H1 (cell line): Measurements from ENCODE around the gene AGTR1. TPM values are rescaled to one million over a fixed set of nuclear protein-coding genes. Genes with fewer than 3 reads are reported as not detected.

Source experiments
- CTCF ChIA-PET: fragments of 300-600 bp; sonication (Branson Sonifier 250); formaldehyde crosslinking; loops from one replicate; lab custom pipeline; 2021; ENCODE audit not compliant: partially characterized antibody; lab: Charles Lee
- POLR2A ChIA-PET: fragments of 300-600 bp; sonication (Branson Sonifier 250); formaldehyde crosslinking; loops from one replicate; lab custom pipeline; 2021; ENCODE audit warnings: inconsistent platforms; ENCODE audit not compliant: partially characterized antibody; lab: Charles Lee
- DNase-seq, 2 experiments: peaks; one replicate each; pipeline versions ENCODE4 v3.0.0 to v3.0.0-alpha.2; 2010 to 2022; ENCODE audit warnings: low spot score in 2 of 2, low read depth in 1 of 2, mixed read lengths in 1 of 2
- FAIRE-seq: peaks from 2 replicates; lab custom pipeline; 2011; peaks lifted over from hg19 to GRCh38; lab: Jason Lieb, UNC
- H2AFZ ChIP-seq: 2 replicates; pipeline ENCODE4 v1.8.1; 2012; ENCODE audit warnings: low read length, inconsistent platforms
- H2AK5ac ChIP-seq: 2 replicates; pipeline ENCODE4 v1.6.1; 2013; ENCODE audit warnings: low read depth, low read length
- H2BK120ac ChIP-seq: replicated peaks from 2 replicates; pipeline ENCODE3; 2013; ENCODE audit warnings: low read depth, low read length, inconsistent platforms
- H2BK12ac ChIP-seq: 2 replicates; pipeline ENCODE4 v1.6.1; 2013; ENCODE audit warnings: low read depth, low read length
- H2BK15ac ChIP-seq: 2 replicates; pipeline ENCODE4 v1.6.1; 2013; ENCODE audit warnings: low read length
- H2BK20ac ChIP-seq: 2 replicates; pipeline ENCODE4 v1.6.1; 2013; ENCODE audit warnings: low read length
- H2BK5ac ChIP-seq: 2 replicates; pipeline ENCODE4 v1.6.1; 2013; ENCODE audit warnings: low read depth, low read length
- H3K14ac ChIP-seq: 2 replicates; pipeline ENCODE4 v1.6.1; 2013; ENCODE audit warnings: inconsistent platforms; ENCODE audit not compliant: insufficient read length
- H3K18ac ChIP-seq: 2 replicates; pipeline ENCODE4 v1.6.1; 2013; ENCODE audit warnings: low read length; ENCODE audit errors: extremely low read depth
- H3K23ac ChIP-seq: 2 replicates; pipeline ENCODE4 v1.6.1; 2013; ENCODE audit warnings: inconsistent platforms; ENCODE audit not compliant: insufficient read length
- H3K23me2 ChIP-seq: 2 replicates; pipeline ENCODE4 v1.6.1; 2013; ENCODE audit warnings: low read depth, low read length
- H3K27ac ChIP-seq: 2 replicates; pipeline ENCODE4 v1.6.1; 2011; ENCODE audit warnings: low read depth, low read length, inconsistent platforms
- H3K27me3 ChIP-seq, 4 experiments: replicated peaks in 1 of 4; 1 replicate in 1 of 4; 2 replicates in 3 of 4; pipeline versions ENCODE4 v1.6.1 to v1.8.1; 2011 to 2013; ENCODE audit warnings: low read length in 3 of 4, mild to moderate bottlenecking in 3 of 4, inconsistent platforms in 2 of 4, mixed read lengths in 2 of 4, moderate library complexity in 1 of 4; ENCODE audit not compliant: control insufficient read depth in 3 of 4, insufficient read depth in 3 of 4; ENCODE audit errors: extremely low read depth in 1 of 4
- H3K36me3 ChIP-seq, 4 experiments: 2 replicates each; pipeline versions ENCODE4 v1.6.1 to v1.8.1; 2011 to 2013; ENCODE audit warnings: mild to moderate bottlenecking in 4 of 4, low read length in 3 of 4, moderate library complexity in 2 of 4, control low read depth in 1 of 4, inconsistent platforms in 1 of 4; ENCODE audit not compliant: insufficient read depth in 4 of 4, control insufficient read depth in 2 of 4
- H3K4ac ChIP-seq: replicated peaks from 2 replicates; pipeline ENCODE3; 2013; ENCODE audit warnings: low read length, low read depth, mixed read lengths, inconsistent platforms; ENCODE audit not compliant: insufficient read length
- H3K4me1 ChIP-seq, 4 experiments: replicated peaks in 1 of 4; 1 replicate in 1 of 4; 2 replicates in 3 of 4; pipeline versions ENCODE4 v1.6.1 to v1.8.1; 2011 to 2013; ENCODE audit warnings: low read length in 3 of 4, inconsistent platforms in 2 of 4, mixed read lengths in 1 of 4; ENCODE audit not compliant: insufficient read depth in 4 of 4, control insufficient read depth in 3 of 4
- H3K4me2 ChIP-seq, 2 experiments: 2 replicates each; pipeline versions ENCODE4 v1.6.1 to v1.8.1; 2011 to 2013; ENCODE audit warnings: low read depth in 2 of 2, low read length in 2 of 2, control low read depth in 1 of 2, inconsistent platforms in 1 of 2, mild to moderate bottlenecking in 1 of 2; ENCODE audit not compliant: insufficient read depth in 1 of 2
- H3K4me3 ChIP-seq, 4 experiments: fragments of 200-600, 300-600 bp in 1 of 4; sonication (generic), shearing (Covaris generic), sonication (Bioruptor Twin) in 1 of 4; 2 replicates each; pipeline versions ENCODE4 v1.5.1 to v1.8.1; 2011 to 2016; ENCODE audit warnings: low read length in 4 of 4, low read depth in 3 of 4, control low read depth in 2 of 4, inconsistent platforms in 2 of 4, mild to moderate bottlenecking in 2 of 4, mixed read lengths in 1 of 4, moderate library complexity in 1 of 4; ENCODE audit not compliant: insufficient read depth in 2 of 4; ENCODE audit errors: extremely low read depth in 1 of 4
- H3K56ac ChIP-seq: replicated peaks from 2 replicates; pipeline ENCODE3; 2013; ENCODE audit warnings: low read depth, mild to moderate bottlenecking, mixed read lengths, low read length, inconsistent platforms; ENCODE audit not compliant: insufficient read length
- H3K79me1 ChIP-seq: 2 replicates; pipeline ENCODE4 v1.6.1; 2013; ENCODE audit warnings: low read depth, low read length, control low read depth
- H3K79me2 ChIP-seq, 2 experiments: 2 replicates each; pipeline versions ENCODE4 v1.6.1 to v1.8.1; 2012 to 2013; ENCODE audit warnings: low read length in 2 of 2, mild to moderate bottlenecking in 2 of 2, inconsistent platforms in 1 of 2; ENCODE audit not compliant: insufficient read depth in 2 of 2, control insufficient read depth in 1 of 2
- H3K9ac ChIP-seq, 4 experiments: replicated peaks in 1 of 4; 1 replicate in 1 of 4; 2 replicates in 3 of 4; pipeline versions ENCODE4 v1.6.1 to v1.8.1; 2011 to 2013; ENCODE audit warnings: low read depth in 3 of 4, low read length in 3 of 4, control low read depth in 2 of 4, mild to moderate bottlenecking in 2 of 4, moderate library complexity in 2 of 4, inconsistent platforms in 1 of 4; ENCODE audit errors: extremely low read depth in 1 of 4
- H3K9me3 ChIP-seq, 2 experiments: 2 replicates each; pipeline versions ENCODE4 v1.6.1 to v1.8.1; 2012 to 2013; ENCODE audit warnings: mild to moderate bottlenecking in 2 of 2, moderate library complexity in 2 of 2, control low read depth in 1 of 2, inconsistent platforms in 1 of 2, low read depth in 1 of 2, low read length in 1 of 2, mixed read lengths in 1 of 2; ENCODE audit not compliant: insufficient read depth in 2 of 2
- H4K20me1 ChIP-seq, 2 experiments: replicated peaks in 1 of 2; 2 replicates each; pipeline versions ENCODE3 to v1.8.1; 2011 to 2013; ENCODE audit warnings: inconsistent platforms in 2 of 2, low read length in 2 of 2, mild to moderate bottlenecking in 1 of 2; ENCODE audit not compliant: insufficient read depth in 2 of 2, control insufficient read depth in 1 of 2
- H4K5ac ChIP-seq: 2 replicates; pipeline ENCODE4 v1.6.1; 2013; ENCODE audit warnings: low read length, low read depth, mixed read lengths, inconsistent platforms; ENCODE audit not compliant: insufficient read length
- H4K8ac ChIP-seq: 2 replicates; pipeline ENCODE4 v1.8.0; 2013; ENCODE audit warnings: mild to moderate bottlenecking, moderate library complexity, low read length, inconsistent platforms; ENCODE audit not compliant: insufficient read depth; ENCODE audit errors: extremely low read depth
- H4K91ac ChIP-seq: replicated peaks from 2 replicates; pipeline ENCODE3; 2013; ENCODE audit warnings: low read length, mixed read lengths, inconsistent platforms; ENCODE audit not compliant: insufficient read length
- ATF2 ChIP-seq: IDR thresholded peaks from 2 replicates; pipeline ENCODE4 v1.6.1; 2012; ENCODE audit warnings: low read length, inconsistent platforms
- BRCA1 ChIP-seq: IDR thresholded peaks from 2 replicates; pipeline ENCODE4 v1.6.1; 2012; ENCODE audit warnings: low read depth, low read length, improper control_type of control experiment
- CTCF ChIP-seq, 3 experiments: IDR thresholded peaks; 1 replicate in 2 of 3; 2 replicates in 1 of 3; pipeline versions ENCODE4 v1.5.1 to v1.6.1; 2011; ENCODE audit warnings: low read length in 3 of 3, mild to moderate bottlenecking in 3 of 3, inconsistent platforms in 2 of 3, low read depth in 1 of 3, moderate library complexity in 1 of 3; ENCODE audit not compliant: insufficient read depth in 1 of 3; ENCODE audit errors: control extremely low read depth in 1 of 3
- HDAC6 ChIP-seq: IDR thresholded peaks from one replicate; pipeline ENCODE4 v1.7.1; 2012; ENCODE audit warnings: low read depth, mild to moderate bottlenecking, inconsistent platforms, low read length, moderate library complexity
- KDM4A ChIP-seq: IDR thresholded peaks from one replicate; pipeline ENCODE4 v1.7.1; 2012; ENCODE audit warnings: low read depth, mild to moderate bottlenecking, moderate library complexity, low read length, inconsistent platforms; ENCODE audit not compliant: severe bottlenecking
- POU5F1 ChIP-seq: IDR thresholded peaks from 2 replicates; pipeline ENCODE4 v1.6.1; 2011; ENCODE audit warnings: low read depth, mild to moderate bottlenecking, low read length, moderate library complexity
- SAP30 ChIP-seq: fragments of 300-600 bp; sonication (generic); IDR thresholded peaks from 2 replicates; pipeline ENCODE4 v1.7.1; 2012; ENCODE audit warnings: low read length, moderate library complexity, mild to moderate bottlenecking, inconsistent platforms; ENCODE audit not compliant: insufficient read depth, insufficient replicate concordance
- SIX5 ChIP-seq: IDR thresholded peaks from 2 replicates; pipeline ENCODE4 v1.6.1; 2011; ENCODE audit warnings: mild to moderate bottlenecking, low read depth, low read length
- TBP ChIP-seq: IDR thresholded peaks from 2 replicates; pipeline ENCODE4 v1.6.1; 2011; ENCODE audit warnings: low read depth, low read length, improper control_type of control experiment
- WGBS, 2 experiments: shearing (Covaris generic) in 1 of 2; methylation state at CpG; one replicate each; pipeline versions ENCODE4 v1.1.6 to v1.1.7; 2013 to 2015; ENCODE audit warnings: low lambda C conversion rate in 2 of 2, mixed read lengths in 2 of 2, inconsistent platforms in 1 of 2, low coverage in 1 of 2, missing lambda C conversion rate in 1 of 2; ENCODE audit not compliant: insufficient replicate concordance in 2 of 2, insufficient coverage in 1 of 2, insufficient read length in 1 of 2; ENCODE audit errors: extremely low coverage in 1 of 2, missing lambda C conversion rate in 1 of 2; 5-methylcytosine and 5-hydroxymethylcytosine counted together
- polyA plus RNA-seq, 7 experiments: library from polyadenylated mRNA; depleted of rRNA in 3 of 7; stranded (reverse) in 5 of 7; unstranded in 2 of 7; fragments of >200 nt in 5 of 7; fragments of 200-250 nt in 2 of 7; gene quantifications; 1 replicate in 5 of 7; 2 replicates in 1 of 7; 4 replicates in 1 of 7; pipeline versions ENCODE4 v1.2.1 to v1.2.3, GENCODE V29; 2011 to 2013; ENCODE audit warnings: missing spikeins in 2 of 7, mixed read lengths in 2 of 7
- total RNA-seq: library from RNA; stranded (reverse); fragmentation: NEBNext Ultra II Directional; extraction: Animal tissue kit (Norgen Biotek cat#: 25700); gene quantifications from 2 replicates; pipeline ENCODE4 v1.2.1, GENCODE V29; 2021

The AGTR1 gene
- total and polyA plus RNA-seq, 2 of the 8 experiments (the other 6 are each of a cell fraction or from before 2014, with no cell fraction given), result 0.03 TPM; not detected in 1

DNA sequence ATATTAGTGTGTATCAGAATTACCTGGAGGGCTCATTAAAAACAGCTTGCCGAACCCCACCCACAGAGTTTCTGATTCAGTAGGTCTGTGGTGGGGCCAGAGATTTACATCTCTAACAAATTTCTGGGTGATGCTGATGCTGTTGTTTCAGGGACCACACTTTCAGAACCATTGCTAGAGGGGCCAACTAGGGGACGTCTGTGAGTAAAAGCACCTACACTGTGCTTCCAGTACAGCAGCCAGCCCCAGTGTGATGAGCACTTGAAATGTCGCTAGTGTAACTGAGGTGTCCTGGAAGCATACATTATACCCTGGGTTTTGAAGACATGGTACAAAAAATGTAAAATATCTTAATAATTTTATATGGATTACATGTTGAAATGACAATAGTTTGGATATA lies 33.0 kb downstream of the AGTR1 start:
- H3K23ac ChIP-seq, result no peak overlapping the region
- H3K4me2 ChIP-seq, result no peak overlapping the region
- no peak overlapping the region for H4K5ac ChIP-seq
- no peak overlapping the region for H4K8ac ChIP-seq
- H4K91ac ChIP-seq, result no peak overlapping the region
- H2BK120ac ChIP-seq, result no peak overlapping the region
- ChIA-PET POLR2A (interaction anchor here (0.9 kb wide), 1 partner anchor 11 kb away, joined by 3 read pairs; no protein-coding TSS in a partner anchor), CTCF (interaction anchor here (0.7 to 7.0 kb wide), 4 partner anchors 14 to 211 kb away, joined by 3 to 51 read pairs (median 4); no protein-coding TSS in a partner anchor)
- H3K9me3 ChIP-seq, result no peaks in the 10 kb centered on the region
- TF ChIP-seq HDAC6 (no peak), CTCF (IDR thresholded peaks at IDR 0.05; ENCODE audit: control extremely low read depth in 1 of 3, insufficient read depth in 1 of 3, low read depth in 1 of 3, low read length in 3 of 3) (no peak), ATF2 (no peak), TBP (no peak), POU5F1 (no peak), KDM4A (no peak), SAP30 (no peak), BRCA1 (no peak), SIX5 (no peak)
- H2BK15ac ChIP-seq, result no peak overlapping the region
- no peak overlapping the region for H2BK20ac ChIP-seq
- no peak overlapping the region for H3K14ac ChIP-seq
- FAIRE-seq, result no peak
- H3K4me1 ChIP-seq, result no peaks in the 10 kb centered on the region
- H2AFZ ChIP-seq, result no peak overlapping the region
- H2BK5ac ChIP-seq, result no peak overlapping the region
- H3K4me3 ChIP-seq, result no peak overlapping the region
- no peak overlapping the region for H3K4ac ChIP-seq
- no peak for DNase-seq
- no peaks in the 10 kb centered on the region for H3K79me1 ChIP-seq
- H2BK12ac ChIP-seq, result no peak overlapping the region
- WGBS, 2 experiments, result 77% methylated on average over 3 of the region's 3 CpGs; no CpG with 5 or more reads in 1 of the 2 experiments
- no peaks in the 10 kb centered on the region for H3K23me2 ChIP-seq
- no peak overlapping the region for H3K18ac ChIP-seq
- no peaks in the 10 kb centered on the region for H4K20me1 ChIP-seq
- H3K79me2 ChIP-seq, result no peaks in the 10 kb centered on the region
- no peak overlapping the region for H2AK5ac ChIP-seq
- no peak overlapping the region for H3K56ac ChIP-seq
- H3K27me3 ChIP-seq, result no peaks in the 10 kb centered on the region
- no peaks in the 10 kb centered on the region for H3K36me3 ChIP-seq
- H3K27ac ChIP-seq, result no peak overlapping the region
- no peak overlapping the region for H3K9ac ChIP-seq
